NCI-H82 (cell line): Measurements from ENCODE around the gene L1TD1.
A peak's percentile ranks its signal among the peaks of the same experiment; 100 is the strongest.
"Not testable (repeated sequence)": the region's sequence is repeated elsewhere in the genome, so short reads cannot be mapped to it uniquely, and the experiment has no call there.

Source experiments
- DNase-seq: peaks from one replicate; lab custom pipeline; 2025; lab: John Stamatoyannopoulos, UW

L1TD1 gene

GRCh38 chr1:62237950-62238374 is 43.3 kb downstream of the L1TD1 start:
- DNase-seq = no peak

- no peak for DNase-seq
Measured at GRCh38 chr1:62238507-62238906, 43.9 kb downstream of the L1TD1 start.

DNA sequence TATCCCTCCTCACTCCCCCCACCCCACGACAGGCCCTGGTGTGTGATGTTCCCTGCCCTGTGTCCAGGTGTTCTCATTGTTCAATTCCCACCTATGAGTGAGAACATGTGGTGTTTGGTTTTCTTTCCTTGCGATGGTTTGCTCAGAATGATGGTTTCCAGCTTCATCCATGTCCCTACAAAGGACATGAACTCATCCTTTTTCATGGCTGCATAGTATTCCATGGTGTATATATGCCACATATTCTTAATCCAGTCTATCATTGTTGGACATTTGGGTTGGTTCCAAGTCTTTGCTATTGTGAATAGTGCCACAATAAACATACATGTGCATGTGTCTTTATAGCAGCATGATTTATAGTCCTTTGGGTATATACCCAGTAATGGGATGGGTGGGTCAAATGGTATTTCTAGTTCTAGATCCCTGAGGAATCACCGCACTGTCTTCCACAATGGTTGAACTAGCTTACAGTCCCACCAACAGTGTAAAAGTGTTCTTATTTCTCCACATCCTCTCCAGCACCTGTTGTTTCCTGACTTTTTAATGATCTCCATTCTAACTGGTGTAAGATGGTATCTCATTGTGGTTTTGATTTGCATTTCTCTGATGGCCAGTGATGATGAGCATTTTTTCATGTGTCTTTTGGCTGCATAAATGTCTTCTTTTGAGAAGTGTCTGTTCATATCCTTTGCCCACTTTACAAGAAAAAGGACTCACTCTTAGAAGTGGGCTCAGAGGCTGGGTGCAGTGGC is 45.2 kb downstream of the L1TD1 start:
- not testable (repeated sequence) for DNase-seq

DNA sequence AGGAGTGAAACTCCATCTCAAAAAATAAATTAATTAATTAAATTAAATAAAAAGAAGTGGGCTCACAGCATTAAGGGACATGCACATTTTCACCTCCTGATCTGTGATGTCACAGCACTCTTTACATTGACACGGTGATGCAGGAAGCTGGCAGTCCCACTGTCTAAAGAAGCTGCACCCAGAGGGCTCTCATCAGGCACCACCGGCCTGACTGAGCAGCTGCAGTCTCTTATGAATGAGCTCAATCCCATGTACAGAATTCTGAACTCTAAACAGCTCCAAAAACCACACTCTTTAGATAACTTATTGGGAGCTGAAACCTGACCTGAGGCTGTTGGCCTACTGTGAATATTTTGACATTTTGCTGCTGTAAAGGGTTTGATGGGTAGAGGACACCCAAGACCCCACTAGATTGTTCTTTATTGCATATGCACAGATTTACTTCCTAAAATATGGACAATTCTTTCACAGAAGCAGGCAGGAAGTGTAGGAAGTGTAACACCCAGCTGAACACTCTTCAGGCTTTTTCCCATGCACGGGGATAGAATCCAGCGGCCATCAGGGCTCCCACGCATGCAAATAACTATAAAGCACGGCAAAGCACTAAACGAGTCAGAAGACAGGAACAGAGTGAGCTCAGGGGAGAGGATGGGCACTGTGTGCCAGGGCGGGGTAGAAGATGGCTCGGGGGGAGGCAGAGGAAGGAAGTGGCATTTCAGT is 46.2 kb downstream of the L1TD1 start:
- DNase-seq = no peak

GRCh38 chr1:62241371-62242131 is 46.9 kb downstream of the L1TD1 start:
- peak; percentile 89 for DNase-seq

GRCh38 chr1:62244380-62244779 is 49.7 kb downstream of the L1TD1 start:
- not testable (repeated sequence) for DNase-seq

DNA sequence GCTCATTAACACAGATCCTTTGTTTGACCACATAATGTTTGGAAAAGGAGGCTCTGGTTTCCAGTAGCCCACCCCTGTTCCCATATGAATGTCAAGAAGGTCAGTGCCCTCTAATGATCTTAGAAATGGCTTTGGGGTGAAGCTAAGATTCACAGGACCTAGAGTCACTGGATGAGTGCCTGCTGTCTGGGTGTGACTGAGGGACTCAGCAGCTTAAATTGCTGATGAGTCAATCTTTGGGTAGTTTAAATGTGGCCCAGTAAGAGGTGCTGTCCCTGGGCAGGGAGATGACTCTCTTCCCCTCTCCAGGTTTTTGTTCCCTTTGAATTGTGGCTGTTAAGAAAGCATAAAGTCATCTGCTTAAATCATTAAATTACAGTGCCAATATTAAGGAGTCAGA is 50.6 kb downstream of the L1TD1 start:
- peak; percentile 28 for DNase-seq

DNA sequence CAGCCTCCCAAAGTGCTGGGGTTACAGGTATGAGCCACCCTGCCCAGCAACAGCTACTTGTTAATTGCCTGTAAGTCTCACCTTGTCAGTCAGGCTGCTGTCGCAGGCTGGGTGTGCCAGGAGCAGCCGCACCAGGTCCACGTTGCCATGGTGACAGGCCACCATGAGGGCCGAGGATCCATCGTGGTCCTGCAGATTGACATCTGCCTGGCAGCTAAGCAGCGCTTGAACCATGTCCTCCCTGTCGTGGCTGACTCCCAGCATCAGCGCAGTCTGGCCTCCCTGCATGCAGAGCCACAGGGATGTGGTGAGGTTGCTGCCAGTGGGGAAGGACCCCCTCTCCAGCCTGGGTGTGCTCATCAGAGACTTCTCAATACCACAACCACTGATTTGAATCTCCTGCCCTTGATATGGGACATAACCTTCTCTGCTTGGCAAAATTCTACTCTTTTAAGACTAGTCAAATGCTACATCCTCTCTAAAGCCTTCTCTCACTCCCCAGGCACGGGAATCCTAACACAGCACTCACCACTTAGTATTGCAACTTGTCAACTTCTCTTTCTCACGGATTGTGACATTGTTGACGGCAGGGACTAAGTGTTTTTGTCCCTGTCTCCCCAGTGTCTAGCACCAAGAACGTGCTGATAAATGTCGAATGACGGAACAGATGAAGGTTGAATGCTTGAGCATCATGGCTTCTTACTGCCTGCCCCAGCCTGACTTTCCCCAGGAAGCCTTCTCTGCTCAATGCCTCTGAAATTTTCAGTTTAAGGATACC is 52.9 kb downstream of the L1TD1 start:
- peak; percentile 47 for DNase-seq

DNA sequence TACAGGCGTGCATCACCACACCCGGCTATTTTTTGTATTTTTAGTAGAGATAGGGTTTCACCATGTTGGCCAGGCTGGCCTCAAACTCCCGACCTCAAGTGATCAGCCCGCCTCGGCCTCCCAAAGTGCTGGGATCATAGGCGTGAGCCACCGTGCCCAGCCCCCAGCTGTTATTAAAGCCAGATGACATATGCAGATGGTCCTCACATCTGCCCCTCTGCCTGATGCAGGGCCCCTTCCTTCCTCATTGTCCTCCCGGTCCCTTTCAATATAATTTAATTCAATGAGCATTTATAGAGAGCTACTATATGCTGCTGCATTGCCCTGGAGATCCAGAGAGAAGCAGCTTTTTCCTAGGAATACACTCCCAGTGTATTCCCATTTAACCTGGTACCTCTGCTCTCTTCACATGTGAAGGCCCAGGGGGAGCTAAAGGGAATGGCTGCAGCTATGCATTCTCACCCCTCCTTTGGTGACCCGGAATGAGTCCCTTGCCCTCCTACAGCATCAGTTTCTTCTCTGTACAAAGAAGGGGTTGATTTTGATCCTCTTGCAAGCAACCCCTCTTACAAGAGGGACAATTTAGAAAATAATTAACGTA is 55.6 kb downstream of the L1TD1 start:
- peak; percentile 70 for DNase-seq

GRCh38 chr1:62259551-62259950 is 64.9 kb downstream of the L1TD1 start:
- DNase-seq = no peak

GRCh38 chr1:62260688-62261087 is 66.0 kb downstream of the L1TD1 start:
- DNase-seq = no peak
